Measurements from ENCODE around the gene SMYD3. TPM values are rescaled to one million over a fixed set of nuclear protein-coding genes. Genes with fewer than 3 reads are reported as not detected.

The SMYD3 gene
- total RNA-seq, 4 donors from 2014 or later = 12.0 to 15.0 (median 13.2) TPM

DNA sequence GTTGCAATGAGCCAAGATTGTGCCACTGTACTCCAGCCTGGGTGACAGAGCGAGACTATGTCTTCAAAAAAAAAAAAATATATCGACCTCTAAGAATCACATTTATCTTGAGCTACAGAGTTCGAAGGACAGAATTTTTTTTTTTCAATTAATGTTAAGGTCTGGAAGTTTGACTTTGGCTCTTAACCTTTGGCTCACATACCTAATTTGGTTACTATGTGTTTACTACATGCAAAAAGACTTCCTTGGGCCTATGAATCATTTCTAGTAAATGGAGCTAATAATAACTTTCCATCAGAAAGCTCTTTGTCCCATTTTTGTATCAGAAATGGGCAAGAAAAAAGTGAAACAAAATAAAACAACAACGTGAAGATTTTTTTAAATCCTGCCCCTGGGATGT lies 351.2 kb downstream of the SMYD3 start:
- Histone ChIP-seq H3K36me3 (no peaks in the 10 kb centered on the region), H3K4me1 (peaks cover 0 to 16% (median 0%) of the 10 kb centered on the region in 4 donors), H3K4me3 (no peak overlapping the region), H3K27me3 (no peaks in the 10 kb centered on the region), H3K27ac (replicated peaks in 1 of 4) (no peak overlapping the region), H3K9me3 (no peaks in the 10 kb centered on the region)
- intact Hi-C loops (cut with DNase I) = no loop called here
- WGBS = 77% methylated on average over 4 of the region's 4 CpGs
- TF ChIP-seq POLR2AphosphoS5 (IDR thresholded peaks at IDR 0.05) (no peak), POLR2A (IDR thresholded peaks at IDR 0.05; ENCODE audit: low read depth) (no peak), EP300 (IDR thresholded peaks at IDR 0.05) (no peak)
- TF ChIP-seq, protein P1, sequence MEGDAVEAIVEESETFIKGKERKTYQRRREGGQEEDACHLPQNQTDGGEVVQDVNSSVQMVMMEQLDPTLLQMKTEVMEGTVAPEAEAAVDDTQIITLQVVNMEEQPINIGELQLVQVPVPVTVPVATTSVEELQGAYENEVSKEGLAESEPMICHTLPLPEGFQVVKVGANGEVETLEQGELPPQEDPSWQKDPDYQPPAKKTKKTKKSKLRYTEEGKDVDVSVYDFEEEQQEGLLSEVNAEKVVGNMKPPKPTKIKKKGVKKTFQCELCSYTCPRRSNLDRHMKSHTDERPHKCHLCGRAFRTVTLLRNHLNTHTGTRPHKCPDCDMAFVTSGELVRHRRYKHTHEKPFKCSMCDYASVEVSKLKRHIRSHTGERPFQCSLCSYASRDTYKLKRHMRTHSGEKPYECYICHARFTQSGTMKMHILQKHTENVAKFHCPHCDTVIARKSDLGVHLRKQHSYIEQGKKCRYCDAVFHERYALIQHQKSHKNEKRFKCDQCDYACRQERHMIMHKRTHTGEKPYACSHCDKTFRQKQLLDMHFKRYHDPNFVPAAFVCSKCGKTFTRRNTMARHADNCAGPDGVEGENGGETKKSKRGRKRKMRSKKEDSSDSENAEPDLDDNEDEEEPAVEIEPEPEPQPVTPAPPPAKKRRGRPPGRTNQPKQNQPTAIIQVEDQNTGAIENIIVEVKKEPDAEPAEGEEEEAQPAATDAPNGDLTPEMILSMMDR (IDR thresholded peaks at IDR 0.05) = no peak
- DNase-seq (ENCODE audit: extremely low spot score) = no peak

DNA sequence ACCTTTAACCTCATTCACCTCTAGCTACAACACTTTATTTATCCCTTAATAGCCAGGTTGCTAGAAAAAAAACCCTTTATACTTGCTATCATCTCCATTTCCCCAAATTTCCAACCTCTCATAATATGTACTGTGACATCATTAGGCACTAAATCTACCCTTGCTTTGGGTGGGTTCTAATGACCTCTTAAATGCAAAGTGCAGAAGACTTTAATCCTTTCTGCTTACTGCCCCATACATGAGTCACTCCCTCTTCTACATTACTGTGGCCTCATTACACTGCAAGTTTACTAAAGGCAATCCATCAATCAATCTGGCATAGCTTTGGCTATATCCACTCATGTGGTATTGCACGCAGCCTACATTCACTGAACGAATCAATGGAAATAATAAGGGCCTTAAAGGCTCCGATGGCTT lies 353.3 kb downstream of the SMYD3 start:
- no peak for DNase-seq (ENCODE audit: extremely low spot score)
- Histone ChIP-seq H3K4me3 (no peak overlapping the region), H3K36me3 (no peaks in the 10 kb centered on the region), H3K27ac (replicated peaks in 1 of 4) (no peak overlapping the region), H3K27me3 (no peaks in the 10 kb centered on the region), H3K9me3 (no peaks in the 10 kb centered on the region), H3K4me1 (peaks cover 0 to 16% (median 0%) of the 10 kb centered on the region in 4 donors)
- intact Hi-C loops (cut with DNase I) = no loop called here
- TF ChIP-seq, protein P1 (IDR thresholded peaks at IDR 0.05) = no peak
- TF ChIP-seq EP300 (IDR thresholded peaks at IDR 0.05) = no peak
- TF ChIP-seq POLR2AphosphoS5 (IDR thresholded peaks at IDR 0.05) = no peak
- TF ChIP-seq POLR2A (IDR thresholded peaks at IDR 0.05; ENCODE audit: low read depth) = no peak
- 93% methylated on average over 3 of the region's 3 CpGs for WGBS

DNA sequence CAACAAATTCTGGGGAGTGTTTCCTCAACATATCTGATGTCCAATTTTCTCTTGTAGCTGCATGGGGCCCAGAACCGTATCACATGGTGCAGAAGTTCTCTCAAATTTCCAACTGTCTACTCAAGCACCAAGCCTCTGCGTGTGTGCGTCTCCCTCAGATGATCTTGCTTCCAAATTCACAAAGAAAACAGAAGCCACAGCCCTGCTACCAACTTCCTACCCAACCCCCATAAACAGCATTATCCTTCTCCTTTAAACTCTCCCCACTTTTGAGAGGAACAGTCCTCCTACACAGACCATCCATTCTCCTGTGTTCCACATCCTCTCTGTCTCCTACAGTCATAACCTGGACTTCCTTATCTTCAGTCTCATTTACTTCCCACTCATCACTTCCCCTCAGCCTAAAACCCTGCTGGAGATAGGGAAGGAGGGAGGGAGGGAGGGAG lies 354.1 kb downstream of the SMYD3 start:
- Histone ChIP-seq H3K4me3 (no peak overlapping the region), H3K9me3 (no peaks in the 10 kb centered on the region), H3K4me1 (peaks cover 0 to 16% (median 0%) of the 10 kb centered on the region in 4 donors), H3K36me3 (no peaks in the 10 kb centered on the region), H3K27me3 (no peaks in the 10 kb centered on the region), H3K27ac (replicated peaks in 1 of 4) (no peak overlapping the region)
- intact Hi-C loops (cut with DNase I) = no loop called here
- WGBS = 88% methylated on average over 3 of the region's 3 CpGs
- TF ChIP-seq POLR2AphosphoS5 (IDR thresholded peaks at IDR 0.05) = no peak
- TF ChIP-seq POLR2A (IDR thresholded peaks at IDR 0.05; ENCODE audit: low read depth) = no peak
- TF ChIP-seq, protein P1 (IDR thresholded peaks at IDR 0.05) = no peak
- TF ChIP-seq EP300 (IDR thresholded peaks at IDR 0.05) = no peak
- no peak for DNase-seq (ENCODE audit: extremely low spot score)

DNA sequence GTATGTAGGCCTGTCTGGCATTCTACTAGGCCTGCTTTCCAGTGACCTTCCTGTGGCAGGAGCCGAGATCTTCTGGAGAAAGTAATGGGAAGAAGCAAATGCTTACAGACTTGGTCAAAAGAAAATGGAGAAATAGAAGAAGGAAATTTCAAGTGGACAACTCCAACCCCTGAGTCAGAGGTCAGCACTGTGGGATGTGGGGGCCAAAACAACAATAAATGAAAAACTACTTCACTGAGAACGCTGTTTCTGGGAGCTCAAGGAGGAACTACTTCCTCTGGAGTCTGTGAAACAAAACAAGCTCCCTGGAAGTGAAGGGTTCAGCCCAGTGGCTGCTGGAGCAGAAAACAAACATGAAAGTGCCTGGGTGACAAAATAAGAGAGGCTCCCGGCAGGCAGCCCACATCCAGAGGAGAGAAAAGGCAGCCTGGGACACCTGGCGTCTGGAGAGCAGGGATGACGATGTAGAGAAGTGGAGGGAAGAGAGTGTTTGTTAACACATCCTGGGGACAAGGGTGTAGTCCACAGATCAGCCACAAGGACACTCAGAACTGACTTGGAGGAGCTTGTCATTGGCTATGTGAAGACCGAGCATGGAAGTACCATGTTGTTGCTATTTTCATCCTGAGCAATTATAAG lies 355.2 kb downstream of the SMYD3 start:
- WGBS = 76% methylated on average over 6 of the region's 6 CpGs
- H3K36me3 ChIP-seq = no peaks in the 10 kb centered on the region
- H3K27me3 ChIP-seq = no peaks in the 10 kb centered on the region
- intact Hi-C loops (cut with DNase I) = no loop called here
- no peak overlapping the region for H3K27ac ChIP-seq (replicated peaks in 1 of 4)
- no peak for DNase-seq (ENCODE audit: extremely low spot score)
- no peak overlapping the region for H3K4me3 ChIP-seq
- H3K4me1 ChIP-seq = peaks cover 0 to 13% (median 0%) of the 10 kb centered on the region in 4 donors
- TF ChIP-seq EP300 (IDR thresholded peaks at IDR 0.05) (no peak), POLR2AphosphoS5 (IDR thresholded peaks at IDR 0.05) (no peak), POLR2A (IDR thresholded peaks at IDR 0.05; ENCODE audit: low read depth) (no peak)
- TF ChIP-seq, protein P1 (IDR thresholded peaks at IDR 0.05) = no peak
- no peaks in the 10 kb centered on the region for H3K9me3 ChIP-seq

DNA sequence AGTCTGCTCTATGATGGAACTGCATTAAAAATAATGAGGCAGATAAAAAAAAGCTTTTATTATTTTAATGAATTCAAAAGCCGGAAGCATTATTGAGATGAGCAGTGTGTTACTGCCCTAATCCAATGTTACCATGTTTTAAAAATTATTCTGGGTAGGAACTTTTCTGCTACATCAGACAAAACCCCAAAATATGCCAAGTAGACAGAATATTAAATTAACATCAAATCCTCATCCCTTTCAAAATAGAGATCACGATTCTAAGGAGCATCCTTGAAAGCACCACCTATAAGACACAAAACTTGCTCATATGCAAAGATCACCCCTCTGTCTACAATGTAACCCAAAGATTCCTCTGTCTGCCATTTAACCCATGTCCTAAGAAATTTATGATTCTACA lies 357.5 kb downstream of the SMYD3 start:
- Histone ChIP-seq H3K27me3 (no peaks in the 10 kb centered on the region), H3K36me3 (no peaks in the 10 kb centered on the region), H3K27ac (replicated peaks in 1 of 4) (no peak overlapping the region), H3K4me1 (no peaks in the 10 kb centered on the region), H3K4me3 (no peak overlapping the region), H3K9me3 (no peaks in the 10 kb centered on the region)
- no peak for TF ChIP-seq EP300 (IDR thresholded peaks at IDR 0.05)
- intact Hi-C loops (cut with DNase I) = no loop called here
- WGBS = 94% methylated on average over 2 of the region's 2 CpGs
- no peak for DNase-seq (ENCODE audit: extremely low spot score)
